GM21737 (cell line): Measurements from ENCODE around the gene TGM1.
A peak's percentile ranks its signal among the peaks of the same experiment; 100 is the strongest.

ENCODE experiments used
- ATAC-seq: cut with Tn5 transposase; IDR thresholded peaks from one replicate; pipeline ENCODE4 v1.9.1; 2021; ENCODE audit warnings: mild to moderate bottlenecking, moderate library complexity; ENCODE audit not compliant: unreplicated experiment

TGM1 gene

DNA sequence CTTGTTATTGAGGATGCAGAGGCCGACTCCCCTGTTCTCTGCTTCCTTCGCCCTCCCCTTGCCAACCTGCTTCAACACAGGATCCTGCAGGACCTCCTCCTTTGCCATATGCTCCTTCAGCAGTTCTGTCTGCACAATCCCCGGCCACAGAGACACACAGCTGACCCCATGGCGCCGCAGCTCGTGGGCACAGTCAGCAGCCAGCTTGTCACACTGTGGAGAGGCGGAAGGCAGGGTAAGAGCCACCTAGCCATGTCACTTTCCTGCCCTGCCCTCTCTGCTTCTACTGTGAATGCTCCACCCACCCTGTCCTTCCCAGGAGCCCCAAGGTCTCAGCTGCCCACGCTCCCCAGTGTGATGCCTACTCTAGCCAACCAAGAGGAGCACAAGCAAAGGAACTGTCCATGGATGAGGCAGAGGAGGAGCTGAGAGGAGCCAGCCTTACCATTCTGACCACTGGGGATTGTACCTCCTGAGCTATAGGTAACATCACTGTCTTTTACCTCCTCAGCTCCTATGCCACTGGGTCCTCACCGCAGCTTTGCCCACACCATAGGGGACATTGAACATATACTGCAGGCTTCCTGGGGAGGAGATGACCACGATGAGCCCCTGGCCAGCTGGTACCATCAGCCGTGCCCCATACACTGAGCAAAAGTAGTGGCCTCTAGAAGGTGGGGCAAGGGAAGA, 29.3 kb upstream of the TGM1 start:
- no peak for ATAC-seq

DNA sequence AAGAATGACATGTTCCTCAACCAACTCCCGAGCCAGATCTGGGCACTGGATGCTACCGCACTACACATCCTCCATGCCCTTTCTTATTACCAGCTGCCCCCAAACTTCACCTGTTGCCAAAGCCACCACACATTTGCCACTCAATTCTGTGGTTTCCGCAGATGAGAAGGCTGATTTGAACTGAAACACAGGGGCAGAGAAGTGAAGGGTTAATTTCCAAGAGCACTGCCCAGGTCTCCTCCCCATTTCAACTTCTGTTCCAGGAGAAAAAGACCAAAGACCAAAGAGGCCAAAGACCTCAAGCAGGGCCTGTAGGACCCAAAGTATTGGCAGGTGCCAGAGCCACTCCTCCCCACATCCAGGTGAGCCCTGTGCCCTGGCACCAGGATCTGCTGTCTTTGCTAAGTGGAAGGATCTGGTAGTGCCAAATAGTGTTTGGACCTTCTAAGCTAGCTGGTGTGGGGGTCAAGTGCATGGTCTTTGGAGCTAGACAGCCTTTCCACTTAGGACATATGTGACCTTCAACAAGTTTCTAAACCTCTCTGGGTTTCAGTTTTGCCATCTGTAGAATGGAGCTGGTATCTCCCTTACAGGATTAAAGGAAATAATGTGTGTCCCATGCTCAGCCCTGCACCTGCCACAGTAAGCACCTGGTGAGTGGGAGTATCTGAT, 28.6 kb upstream of the TGM1 start:
- ATAC-seq = no peak

DNA sequence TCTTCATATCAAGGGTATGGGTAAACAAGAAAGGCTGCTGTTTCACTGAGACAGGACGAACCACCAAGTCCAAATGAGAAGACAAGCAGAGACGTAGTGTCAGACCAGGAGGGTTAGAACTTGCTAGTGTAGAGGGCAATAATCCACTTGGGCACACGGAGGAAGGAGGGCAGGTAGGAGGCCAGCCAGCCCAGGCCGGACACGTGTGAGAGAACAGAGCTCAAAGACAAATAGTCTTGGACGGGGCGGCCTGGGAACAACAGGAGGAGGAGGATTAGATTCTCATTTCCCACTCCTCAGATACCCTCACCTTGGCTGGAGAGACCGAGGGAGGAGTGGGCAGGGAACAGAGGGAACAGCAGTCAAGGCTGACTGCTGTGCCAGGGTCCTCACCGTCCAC, 27.8 kb upstream of the TGM1 start:
- ATAC-seq = no peak

DNA sequence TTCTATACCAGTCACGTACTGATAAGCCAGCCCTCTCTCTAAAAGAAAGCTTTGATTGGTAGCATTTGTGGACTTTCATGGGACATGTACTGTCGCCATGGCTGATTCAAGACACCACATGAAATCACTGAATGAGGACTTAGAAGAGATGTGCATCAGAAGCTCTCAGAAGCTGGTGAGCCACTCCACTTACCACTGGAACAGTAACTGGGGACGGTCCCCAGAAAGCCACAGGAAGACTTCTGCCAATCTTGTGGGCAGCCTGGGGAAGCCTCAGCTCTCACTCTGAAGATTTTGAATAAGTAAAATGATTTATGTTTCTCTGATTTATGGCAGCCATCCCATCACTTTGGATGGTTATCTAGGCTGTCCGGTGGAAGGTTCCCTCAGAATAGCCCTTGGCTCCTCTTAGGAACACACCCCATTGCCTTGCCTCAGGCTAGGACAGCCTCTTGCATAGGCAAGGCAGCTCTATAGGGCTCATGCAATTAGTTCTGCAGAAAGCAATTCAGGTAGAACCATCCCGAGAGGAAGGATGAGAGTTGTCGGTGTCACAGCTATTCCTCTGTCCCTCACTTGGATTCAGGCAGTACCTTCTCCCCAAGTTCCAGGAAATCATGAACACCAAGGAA, 26.8 kb upstream of the TGM1 start:
- peak; percentile 65 for ATAC-seq

DNA sequence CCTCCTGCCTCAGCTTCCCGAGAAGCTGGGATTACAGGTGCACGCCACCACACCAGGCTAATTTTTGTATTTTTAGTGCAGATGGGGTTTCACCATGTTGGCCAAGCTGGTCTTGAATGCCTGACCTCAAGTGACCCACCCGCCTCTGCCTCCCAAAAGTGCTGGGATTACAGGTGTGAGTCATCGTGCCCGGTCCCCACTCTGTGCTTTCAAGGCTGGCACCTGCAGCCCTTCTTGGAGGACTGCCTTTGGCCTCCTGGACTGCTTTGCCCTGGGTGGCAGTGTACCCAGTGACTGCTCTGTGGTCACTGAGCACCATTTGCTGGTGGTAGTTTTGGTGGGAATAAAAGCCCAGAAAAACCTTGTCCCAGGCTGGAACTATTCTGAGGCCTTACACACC, 24.0 kb upstream of the TGM1 start:
- ATAC-seq = no peak

DNA sequence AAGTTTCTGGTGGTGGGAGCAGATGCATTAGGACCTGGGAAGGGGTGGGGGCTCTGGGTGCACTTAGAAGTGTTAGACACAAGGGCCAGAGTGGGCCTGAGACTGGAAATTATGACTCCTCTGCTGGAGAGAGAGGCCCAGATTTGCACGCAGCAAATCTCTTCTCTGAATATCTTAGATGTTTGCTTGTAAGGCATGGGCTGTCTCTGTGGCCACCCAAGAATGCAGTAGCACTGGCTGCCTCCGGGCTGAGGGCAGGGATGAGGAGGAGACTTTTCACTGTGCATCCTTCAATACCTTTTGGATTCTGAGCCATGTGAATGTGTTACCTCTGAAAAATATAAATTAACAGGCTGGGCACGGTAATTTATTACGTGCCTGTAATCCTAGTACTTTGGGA, 22.4 kb upstream of the TGM1 start:
- no peak for ATAC-seq

DNA sequence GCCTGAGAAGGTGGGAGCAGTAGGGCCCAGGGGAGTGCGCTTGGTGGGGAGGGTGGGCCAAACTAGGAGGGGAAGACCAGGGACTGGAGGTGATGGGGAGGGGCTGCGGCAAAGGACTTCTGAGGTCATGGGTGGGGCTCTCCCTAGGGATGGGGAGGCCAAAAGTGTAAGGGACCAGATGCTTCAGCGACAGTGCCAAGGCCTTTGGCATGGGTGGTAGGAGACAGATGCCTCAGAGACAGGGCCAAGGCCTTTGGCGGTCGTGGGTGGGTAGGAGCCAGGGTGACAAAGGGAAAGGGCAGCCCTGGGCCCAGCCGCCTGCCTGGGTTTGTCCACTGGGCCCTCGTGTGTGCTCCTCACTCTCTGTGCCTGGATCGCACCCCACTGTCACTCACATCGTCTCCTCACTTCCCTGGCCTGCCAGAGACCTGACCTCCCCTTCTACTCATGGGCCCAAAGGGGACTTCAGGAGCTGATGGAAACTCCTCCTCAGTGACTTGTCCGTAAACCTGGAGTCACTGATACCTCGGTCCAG, 21.6 kb upstream of the TGM1 start:
- ATAC-seq = no peak

DNA sequence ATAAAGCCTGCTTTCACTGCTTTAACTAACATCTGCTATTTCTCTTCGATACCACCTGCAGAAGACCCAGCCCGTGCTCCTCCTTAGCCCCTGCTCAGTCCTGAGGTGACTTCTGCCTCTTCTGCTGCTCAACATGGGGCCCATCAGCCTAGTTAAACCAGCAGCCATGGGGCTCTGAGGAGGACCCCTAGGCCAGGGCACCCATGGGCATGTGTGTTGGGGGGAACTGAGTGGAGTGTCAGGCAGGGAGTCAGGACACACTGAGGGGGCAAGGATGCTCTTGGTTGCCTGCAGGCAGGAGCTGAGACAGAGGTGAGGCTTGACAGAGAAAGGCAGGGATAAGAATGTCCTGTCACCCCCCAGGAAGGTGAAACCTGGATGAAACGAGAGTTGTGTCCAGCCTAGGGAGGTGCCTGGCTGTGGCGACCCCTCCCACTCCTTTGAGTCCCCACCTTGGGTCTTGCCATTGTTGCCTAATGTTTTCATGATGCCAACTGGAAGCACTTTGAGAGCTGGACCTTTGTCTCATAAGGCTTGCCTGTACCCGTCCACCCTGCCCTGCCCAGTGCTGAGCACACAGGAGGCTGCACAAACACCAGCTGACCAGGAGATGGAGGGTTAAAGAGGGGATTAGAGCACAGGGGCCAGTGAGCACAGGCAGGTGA, 21.0 kb upstream of the TGM1 start:
- no peak for ATAC-seq

DNA sequence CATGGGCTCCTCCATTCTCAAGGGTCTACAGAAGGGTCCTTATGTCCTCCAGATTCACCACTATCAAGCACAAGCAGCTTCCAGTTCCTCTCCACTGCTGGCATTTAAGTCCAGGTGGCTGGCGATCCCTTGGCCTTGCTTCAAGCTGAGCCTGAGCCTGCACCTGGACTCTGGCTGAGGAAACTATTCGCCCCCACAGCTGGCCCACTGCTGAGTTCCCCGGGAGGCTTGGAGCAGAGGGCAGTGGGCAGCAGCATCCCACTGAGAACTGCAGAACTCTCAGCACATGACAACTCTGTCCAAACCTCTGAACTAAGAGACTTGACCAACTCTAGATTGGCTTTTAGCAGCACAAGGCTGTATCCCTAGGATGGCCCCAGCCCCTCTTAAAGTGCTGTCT, 19.8 kb upstream of the TGM1 start:
- ATAC-seq = no peak

DNA sequence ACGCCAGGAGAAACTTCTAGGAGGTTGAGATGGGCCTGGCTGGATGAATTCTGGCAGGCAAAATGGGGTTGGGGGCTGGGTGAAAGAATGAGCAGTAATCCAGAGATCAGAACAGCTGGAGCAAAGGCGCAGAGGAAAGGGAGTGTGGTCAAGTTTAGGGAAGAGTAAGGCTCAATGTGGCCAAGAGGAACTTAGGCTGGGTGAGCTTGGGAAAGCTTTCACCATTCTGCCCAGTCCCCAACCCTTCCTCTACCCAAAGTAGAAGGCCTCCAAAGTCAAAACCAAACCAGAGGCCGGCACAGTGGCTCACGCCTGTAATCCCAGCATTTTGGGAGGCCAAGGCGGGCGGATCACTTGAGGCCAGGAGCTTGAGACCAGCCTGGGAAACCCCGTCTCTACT, 18.7 kb upstream of the TGM1 start:
- no peak for ATAC-seq

DNA sequence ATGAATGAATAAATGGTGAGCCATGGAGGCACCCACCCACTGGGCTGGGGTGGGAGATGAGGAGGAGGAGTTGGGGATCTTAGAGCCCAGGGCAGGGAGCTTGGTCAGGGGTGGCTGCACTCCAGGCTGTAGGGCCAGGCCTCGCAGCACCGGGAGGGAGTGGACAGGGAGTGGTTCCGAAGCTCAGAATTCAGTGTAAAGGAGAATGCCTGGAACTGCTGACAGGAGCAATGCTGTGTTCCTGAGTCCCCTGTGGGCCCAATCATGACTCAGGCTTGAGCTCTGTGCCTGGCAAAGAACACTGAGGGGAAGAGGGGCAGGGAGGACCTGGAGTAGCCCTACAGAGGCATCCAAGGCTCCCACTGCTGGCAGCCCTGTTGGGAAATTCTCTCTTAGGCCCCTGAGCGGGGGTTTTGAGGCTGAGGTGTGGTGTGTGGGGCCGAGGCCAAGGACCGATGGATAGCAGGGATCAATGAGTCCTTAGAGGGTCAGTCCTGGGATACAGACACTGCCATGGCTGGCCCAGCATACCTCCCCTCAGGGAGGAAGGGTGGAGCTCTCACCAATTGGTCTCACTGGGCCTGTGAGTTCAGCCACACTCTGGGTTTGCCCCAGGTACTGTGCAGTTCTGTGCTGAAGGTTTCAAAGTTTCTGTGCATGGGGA, 18.0 kb upstream of the TGM1 start:
- no peak for ATAC-seq

DNA sequence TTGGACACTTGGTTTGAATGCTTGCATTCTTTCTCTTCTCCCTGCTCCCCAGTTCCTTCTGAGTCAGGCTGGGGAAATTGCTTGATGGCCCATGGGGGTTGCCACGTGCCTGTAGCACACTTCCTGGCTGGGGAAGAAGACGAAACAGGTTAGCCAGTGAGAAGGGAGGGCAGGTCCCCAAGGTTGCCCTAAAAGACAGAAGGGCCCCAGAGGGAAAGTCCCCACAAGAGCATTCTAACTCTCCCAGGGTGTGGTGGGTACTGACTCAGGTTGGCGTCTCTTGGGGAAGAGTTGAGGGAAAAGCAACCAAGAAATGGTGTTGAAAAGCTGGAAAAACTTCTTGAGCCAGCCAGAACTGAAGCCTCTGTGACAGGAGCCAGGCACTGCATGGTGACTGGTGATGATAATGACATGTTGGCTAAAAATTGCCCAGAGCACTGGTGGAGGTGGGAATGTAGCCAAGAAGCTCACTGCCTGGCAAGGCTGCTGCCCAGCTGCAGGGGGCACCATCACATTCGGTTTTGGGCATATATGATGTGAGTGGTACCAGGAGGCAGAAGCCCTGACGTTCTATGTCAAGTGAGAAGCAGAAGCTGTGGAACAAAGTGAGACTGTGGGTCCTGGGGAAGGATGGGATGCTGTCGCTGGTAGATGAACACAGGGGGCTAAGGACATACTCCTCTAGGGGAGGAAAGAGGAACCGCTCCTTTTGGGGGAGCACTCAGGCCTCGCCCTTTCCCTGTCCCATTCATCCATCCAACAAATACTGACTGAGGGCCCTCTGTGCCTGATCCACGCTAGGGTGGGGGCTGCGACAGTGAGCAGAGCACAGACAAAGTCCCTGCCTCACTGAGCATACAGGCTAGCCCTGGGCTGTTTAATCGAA, 16.6 kb upstream of the TGM1 start:
- peak; percentile 63 for ATAC-seq

DNA sequence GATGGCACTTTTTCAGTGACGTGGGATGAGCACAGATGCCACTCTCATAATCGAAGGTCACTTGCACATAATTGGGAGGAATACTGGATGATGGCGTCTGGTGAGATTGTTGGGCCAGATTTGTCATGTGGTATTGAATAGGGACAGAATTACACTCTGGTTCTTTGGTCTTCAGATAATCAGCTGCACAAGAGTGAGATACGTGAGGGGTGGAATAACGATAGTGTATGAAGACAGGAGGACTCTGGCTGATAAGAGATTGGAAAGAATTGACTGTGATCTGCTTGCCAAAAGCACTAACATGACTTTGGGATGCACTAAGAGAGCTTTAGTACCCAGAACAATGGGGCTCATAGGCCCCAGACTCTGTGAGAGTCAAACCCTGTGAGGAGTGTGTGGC, 15.4 kb upstream of the TGM1 start:
- no peak for ATAC-seq

DNA sequence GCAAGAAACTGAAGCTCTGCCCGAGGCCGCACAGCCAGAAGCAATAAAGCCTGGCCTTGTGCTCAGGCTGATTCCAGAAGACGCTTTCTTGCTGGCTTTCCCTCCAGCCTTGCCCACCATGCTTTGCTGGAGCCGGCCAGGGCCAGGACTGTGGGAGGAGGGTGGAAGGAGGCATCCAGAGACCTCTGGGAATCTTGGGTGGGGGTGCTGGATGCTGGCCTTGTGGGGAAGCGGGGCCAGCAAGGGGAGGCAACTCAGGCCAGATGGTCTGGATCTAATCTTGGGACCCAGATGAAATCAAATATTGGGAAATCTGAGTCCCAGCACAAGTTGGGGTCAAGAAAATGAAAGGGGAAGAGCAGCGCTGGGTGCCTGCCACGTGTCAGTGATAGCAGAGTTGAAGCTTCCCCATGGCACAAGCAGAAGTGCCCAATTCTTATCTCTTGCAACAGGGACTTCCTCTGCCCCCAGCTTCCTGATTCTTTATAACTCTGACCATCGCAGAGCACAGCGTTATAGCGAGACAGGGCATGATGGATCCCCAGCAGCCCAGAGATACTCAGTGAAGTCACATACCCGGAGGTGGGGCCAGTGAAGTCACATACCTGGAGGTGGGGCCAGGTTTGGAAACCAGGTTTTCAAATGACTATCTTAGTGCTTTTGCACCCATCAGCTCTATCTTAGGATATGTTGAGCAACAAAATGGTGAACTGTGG, 14.8 kb upstream of the TGM1 start:
- ATAC-seq = no peak

DNA sequence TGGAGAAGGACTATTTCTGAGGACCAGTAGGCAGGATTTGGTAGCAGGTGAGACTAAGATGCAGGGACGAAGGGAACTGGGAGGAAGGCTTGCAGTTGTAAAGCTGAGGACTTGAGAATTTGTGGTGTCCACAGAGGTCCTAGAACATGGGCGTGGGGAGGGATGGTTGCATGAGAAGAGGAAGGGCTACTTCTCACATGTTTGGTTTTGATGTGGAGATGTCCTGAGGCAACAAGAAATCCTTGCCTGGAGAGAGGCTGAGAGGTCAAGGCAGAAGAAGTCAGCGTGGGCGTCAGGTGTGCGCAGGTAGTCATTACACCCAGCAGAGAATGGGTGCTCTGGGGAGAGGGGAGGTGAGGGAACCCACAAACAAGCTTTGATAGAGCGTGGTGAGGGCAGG, 14.1 kb upstream of the TGM1 start:
- ATAC-seq = no peak

DNA sequence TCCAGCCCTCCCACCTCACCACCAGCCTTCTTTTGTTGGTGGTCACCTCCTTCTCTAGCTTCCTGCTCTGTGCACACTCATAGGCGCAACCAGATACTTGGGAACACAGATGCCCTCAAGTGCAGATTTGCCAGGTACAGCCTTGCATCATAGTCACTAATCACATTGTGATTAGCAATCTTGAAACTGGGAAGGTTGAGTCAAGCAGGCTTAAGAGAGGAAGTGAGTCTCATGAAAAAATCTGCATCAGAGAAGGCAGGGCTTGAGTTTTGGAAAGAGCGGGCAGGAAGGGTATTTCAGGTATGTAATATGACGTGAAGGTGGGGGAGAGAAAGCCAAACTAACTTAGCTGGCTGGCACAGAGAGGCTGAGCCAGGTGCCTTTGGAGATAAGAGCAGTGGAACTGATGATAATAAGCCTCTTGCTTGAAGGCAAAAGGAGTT, 11.1 kb upstream of the TGM1 start:
- ATAC-seq = peak; percentile 39

DNA sequence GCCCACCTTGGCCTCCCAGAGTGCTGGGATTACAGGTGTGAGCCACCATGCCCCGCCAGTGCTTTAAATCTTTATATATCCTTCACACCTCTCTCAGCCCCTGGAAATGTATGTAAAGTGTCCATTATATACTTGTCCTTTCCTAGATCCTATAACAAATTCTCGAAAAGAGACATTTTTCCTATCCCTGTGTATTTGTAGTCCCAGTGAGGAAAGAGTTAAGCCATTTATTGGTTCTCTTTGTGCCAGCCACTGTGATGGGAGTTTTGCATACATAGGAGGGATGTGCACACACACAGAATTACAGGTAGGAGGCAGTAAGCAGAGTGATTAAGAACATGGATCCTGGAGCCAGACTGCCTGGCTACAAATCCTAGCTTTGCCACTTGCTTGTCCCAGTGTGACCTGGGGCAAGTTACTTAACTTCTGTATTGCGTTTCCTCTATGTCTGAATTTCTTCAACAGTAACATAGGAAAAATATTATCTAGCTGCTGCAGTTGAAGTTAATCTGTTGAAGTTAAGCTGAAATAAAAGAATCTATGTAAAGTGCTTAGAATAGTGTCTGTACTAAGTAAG, 10.5 kb upstream of the TGM1 start:
- no peak for ATAC-seq

DNA sequence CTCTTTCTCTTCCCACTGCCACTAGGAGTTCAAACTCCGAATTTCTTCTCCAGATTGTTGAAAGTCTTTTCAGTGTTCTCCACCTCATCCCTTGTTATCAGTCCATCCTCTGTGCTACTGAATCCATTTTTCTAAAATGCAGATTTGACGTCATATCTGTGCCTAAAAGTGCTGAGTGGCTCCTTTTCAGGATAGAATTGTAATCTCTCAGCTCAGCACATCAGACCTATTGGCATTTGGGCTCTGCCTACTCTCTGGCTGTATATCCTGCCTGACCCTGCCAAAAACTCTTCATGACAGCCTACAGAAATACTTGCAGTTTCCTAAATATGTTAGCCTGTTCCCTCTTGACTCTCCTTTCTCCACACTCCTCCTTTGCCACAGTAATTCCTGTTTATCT, 9.5 kb upstream of the TGM1 start:
- ATAC-seq = no peak

DNA sequence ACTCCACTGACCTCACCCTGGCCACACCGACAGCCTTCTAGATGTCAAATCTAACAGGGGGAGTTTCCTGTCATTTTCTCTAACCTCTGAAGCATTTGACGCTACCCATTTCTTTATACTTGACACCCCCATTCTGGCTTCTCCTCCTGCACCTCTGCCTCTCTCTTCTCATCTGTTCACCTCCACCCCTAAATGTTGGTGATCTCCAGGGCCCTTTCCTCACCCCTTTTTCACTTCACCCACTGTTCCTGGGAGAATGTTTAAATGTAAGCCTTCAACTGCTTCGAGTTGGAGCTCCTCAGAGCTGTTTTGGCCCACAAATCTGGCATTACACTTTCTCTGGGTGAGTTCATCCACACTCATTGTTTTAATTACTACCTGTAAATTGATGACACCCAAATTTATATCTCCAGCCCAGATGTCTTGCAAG, 8.9 kb upstream of the TGM1 start:
- no peak for ATAC-seq
